NCI-H2081 treated with DMSO at 0.1 percent for 48 hours (cell line): ENCODE measurements around the gene AMBP.
"Not testable (repeated sequence)": the region's sequence is repeated elsewhere in the genome, so short reads cannot be mapped to it uniquely, and the experiment has no call there.

ENCODE experiments used
- DNase-seq: peaks from one replicate; lab custom pipeline; 2025; lab: John Stamatoyannopoulos, UW

AMBP gene

DNA sequence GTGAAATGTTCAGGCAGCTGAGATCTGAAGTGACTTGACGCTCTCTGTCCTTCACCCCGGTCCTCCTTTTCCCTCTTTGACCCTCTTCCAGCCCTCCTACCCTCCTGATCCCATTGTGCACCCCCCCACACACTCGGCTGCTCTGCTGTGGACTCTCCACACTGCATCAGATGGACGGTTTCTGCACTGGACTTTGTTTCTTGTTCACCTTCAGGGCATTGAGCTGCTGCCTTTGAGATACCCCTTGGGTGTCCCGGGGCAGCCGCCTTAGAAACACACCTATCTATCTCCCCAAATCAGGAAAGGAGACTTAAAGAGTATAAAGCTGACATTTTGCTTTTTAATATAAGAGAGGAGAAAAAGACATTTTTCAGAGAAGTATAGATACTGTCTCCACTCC is 27.5 kb downstream of the AMBP start:
- no peak for DNase-seq

- no peak for DNase-seq
Observed at GRCh38 chr9:114050226-114050568, 27.9 kb downstream of the AMBP start.

GRCh38 chr9:114049441-114050225 is 28.5 kb downstream of the AMBP start:
- DNase-seq: no peak

- no peak for DNase-seq
Observed at GRCh38 chr9:114048533-114049415, 29.3 kb downstream of the AMBP start.

- no peak for DNase-seq
Observed at GRCh38 chr9:114047717-114048116, 30.4 kb downstream of the AMBP start.

- no peak for DNase-seq
Observed at GRCh38 chr9:114046875-114047274, 31.2 kb downstream of the AMBP start.

GRCh38 chr9:114046237-114046755 is 31.8 kb downstream of the AMBP start:
- no peak for DNase-seq

- not testable (repeated sequence) for DNase-seq
Observed at GRCh38 chr9:114043660-114044059, 34.4 kb downstream of the AMBP start.

DNA sequence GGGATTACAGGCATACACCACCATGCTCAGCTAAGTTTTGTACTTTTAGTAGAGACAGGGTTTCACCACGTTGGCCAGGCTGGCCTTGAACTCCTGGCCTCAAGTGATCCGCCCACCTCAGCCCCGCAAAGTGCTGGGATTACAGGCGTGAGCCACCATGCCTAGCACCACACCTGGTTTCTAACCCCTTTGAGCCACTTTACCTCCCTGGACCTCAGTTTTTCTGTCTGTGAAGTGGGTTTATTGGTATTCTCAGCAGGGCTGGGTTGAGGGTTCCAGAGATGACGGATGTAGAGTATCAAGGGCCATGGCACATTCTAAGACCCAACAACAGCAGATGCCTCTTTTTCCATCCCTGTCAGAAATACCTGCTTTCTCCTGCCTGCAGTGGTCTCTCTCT is 38.6 kb downstream of the AMBP start:
- no peak for DNase-seq

DNA sequence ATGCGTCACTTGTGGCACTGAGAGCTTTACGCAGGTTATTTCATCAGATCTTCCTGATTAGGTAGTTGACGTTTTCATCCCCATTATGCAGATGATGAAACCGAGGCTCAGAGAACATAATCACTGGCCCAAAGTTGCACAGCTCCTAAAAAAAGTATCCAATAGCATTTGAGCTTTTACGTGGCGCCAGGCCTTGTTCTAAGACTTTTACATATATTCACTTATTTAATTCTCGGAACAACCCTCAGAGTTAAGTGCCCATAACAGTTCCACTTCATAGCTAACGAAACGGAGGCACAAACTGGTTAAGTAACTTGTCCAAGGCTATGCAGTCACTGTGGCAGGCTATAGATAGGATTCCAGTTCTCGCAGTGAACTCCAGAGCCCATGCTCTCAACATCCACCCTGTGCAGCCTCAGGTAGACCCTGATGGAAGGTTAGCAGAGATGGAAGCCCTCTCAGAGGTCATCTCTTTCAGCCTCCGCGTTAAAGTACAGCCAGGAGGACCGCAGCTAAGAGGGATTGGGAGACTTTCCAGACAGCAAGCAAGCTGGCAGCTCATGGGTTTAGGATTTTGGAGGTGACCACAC is 39.3 kb downstream of the AMBP start:
- DNase-seq: no peak

GRCh38 chr9:114037961-114038723 is 40.0 kb downstream of the AMBP start:
- no peak for DNase-seq

DNA sequence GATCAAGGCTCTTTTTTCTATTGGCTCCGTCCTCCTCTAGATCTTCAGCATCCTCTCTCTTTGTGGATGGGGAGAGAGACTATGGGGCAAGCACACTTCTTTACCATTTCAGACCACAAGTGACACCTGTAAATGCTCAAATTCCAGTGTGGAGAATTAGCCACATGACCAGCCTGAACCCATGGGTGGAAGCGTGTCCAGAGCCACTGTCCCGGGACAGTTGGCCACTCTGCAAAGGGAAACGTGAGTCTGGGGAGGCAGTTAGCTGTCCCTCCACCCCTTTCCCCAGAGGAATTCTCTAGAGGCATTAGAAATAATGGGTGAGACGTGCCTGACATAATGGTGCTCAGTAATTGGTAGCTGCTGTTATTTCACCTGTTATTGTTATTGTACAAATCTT is 40.9 kb downstream of the AMBP start:
- DNase-seq: no peak

DNA sequence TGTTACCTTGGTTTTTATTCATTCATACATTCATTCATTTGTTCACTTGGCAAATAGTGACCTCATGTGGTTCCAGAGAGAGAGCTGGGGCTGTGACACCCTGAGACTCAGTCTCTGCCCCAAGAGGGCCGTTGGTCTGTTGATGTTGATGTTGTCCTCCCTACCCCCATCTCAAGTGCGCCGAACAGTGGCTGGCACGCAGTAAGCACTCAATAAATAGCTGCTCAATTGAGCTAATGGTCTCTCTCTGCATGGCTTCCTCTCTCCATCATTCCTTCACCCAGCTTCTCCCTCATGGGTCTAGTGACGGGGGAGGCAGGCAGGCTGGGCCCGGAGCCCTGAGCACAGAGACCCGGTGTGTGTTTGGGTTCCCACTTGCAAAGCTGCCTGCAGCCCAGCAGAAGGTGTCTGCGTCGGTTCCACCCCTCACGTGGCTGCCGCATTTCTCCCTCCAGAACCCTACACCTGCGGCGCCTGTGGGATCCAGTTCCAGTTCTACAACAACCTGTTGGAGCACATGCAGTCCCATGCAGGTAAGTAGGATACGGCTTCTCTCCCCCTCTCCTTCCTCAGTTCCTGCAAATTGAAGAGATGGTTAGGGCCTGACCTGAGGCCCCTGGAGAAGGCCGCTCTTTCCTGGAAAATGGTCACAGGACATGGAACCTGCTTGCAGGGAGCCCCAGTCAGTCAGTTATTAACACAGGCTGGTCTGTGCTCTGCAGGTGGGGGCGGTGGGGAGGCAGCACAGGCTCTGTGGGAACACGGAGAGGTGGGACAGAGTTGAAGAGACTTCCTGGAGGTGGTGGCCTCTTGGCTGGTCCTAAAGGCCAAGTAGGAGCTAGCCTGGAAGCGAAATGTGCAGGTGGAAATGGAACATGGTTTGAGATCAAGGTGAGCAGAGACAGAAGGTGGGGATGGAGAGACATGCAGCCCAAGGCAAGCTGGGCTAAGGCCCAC is 42.0 kb downstream of the AMBP start:
- DNase-seq: no peak

DNA sequence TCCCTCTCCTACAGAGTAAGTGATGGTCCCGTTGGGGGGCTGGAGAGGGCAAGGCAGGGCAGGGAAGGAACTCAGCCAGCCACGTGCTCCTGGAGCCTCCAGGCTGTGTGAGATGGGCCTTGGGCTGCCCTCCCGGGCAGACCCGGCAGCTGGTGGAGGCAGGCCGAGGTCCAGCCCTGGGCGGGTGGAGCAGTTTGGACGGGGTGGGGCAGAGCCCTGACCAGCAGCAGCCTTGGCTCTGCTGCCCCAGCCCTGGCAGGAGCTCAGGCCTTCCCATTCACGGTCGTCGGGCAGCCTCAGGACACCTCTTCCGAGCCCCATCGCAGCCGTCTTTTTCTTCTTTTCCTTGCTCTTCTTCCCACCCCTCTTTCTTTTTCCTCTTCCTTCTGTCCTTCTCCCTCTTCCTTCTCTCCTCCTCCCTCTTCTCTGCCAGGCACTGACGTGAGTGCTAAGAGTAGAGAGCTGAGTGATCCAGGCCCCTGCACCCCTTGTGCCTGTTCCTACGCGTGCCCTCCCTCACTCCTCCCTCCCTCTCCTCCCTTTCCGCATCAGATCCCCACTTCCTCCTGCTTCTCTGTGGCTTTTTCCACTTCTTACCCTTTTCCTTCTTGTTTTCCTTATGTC is 42.8 kb downstream of the AMBP start:
- DNase-seq: no peak

DNA sequence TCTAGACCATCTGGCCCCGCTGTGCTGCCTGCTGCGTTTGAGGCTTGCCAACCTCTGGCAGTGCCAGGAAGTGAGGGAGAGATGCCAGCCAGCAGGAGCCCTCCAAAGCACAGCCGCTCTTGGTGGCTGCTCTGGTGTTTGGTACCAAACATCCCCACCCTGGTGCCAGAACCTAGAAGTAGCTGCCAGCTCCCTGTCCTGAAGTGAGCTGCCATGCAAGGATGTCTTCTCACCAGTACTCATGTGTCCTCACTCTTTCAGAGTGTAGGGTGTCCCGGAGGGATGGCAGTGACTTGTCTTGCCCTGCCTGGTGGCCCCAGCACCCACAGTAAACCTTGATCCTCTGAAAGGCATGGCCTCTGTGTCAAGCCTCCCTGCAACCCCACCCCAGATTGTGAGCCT is 43.4 kb downstream of the AMBP start:
- no peak for DNase-seq

- no peak for DNase-seq
Observed at GRCh38 chr9:114034196-114034595, 43.9 kb downstream of the AMBP start.

DNA sequence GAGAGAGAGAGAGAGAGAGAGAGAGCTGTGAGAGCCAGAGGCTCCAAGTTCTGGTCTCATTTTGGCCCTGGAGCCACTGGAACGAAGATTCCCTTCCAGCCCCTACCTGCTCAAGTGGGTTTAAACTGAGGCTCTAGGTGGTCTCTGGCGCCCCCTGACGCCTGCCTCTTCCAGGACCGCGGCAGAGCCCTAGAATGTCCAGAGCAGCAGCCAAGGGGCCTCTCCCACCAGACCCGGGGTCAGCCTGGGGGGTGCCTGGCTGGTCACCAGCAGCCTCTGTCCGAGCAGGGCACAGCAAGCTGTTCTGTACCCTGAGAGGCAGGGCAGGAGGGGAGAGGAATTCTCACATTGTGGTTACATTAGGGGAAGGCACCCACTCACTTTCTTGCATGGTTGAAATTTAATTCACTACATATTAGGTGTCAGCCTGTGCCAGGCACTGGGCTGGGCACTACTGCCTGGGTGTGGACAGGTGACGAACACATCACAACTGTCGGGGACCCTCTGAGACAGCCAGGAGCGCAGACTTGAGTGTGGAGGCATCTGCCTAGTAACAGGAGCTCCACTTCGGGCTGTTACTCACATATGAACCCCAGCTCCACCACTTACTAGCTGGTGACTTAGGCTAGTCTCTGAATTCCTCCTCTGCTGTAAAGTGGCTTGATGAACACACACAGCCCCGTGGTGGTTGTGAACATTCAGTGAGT is 44.5 kb downstream of the AMBP start:
- DNase-seq: no peak

- DNase-seq: no peak
Observed at GRCh38 chr9:114031948-114032840, 45.9 kb downstream of the AMBP start.
